GM11168 (cell line): ENCODE results near the gene RDH11.
"Not testable (repeated sequence)": the region's sequence is repeated elsewhere in the genome, so short reads cannot be mapped to it uniquely, and the experiment has no call there.

ENCODE experiments used
- in situ Hi-C: fragments of 300-500 bp; cut with MboI; formaldehyde crosslinking; loops from one replicate; pipeline ENCODE4 v1.12.0; 2022; ENCODE audit warnings: low sequenced_read_pairs; ENCODE audit not compliant: unreplicated experiment

Gene RDH11

DNA sequence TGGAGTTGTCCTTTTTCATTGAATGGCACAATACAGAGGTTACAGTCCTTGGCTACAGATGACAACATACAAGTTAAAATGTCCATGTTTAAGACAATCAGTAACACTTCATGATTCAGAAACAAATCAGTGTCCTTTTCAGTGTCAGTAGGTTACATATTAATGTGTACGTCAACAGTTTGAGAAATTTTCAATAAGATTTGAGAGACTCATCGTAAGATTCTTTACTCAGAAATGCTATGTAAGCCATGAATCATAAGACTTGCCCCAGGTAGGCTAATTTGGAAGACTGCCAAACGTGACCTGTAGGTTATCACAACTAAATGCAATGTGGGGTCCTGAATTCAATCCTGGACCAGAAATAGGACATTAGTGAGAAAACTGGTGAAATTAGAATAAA lies 9.6 kb upstream of the RDH11 start:
- in situ Hi-C loops: no loop called here

DNA sequence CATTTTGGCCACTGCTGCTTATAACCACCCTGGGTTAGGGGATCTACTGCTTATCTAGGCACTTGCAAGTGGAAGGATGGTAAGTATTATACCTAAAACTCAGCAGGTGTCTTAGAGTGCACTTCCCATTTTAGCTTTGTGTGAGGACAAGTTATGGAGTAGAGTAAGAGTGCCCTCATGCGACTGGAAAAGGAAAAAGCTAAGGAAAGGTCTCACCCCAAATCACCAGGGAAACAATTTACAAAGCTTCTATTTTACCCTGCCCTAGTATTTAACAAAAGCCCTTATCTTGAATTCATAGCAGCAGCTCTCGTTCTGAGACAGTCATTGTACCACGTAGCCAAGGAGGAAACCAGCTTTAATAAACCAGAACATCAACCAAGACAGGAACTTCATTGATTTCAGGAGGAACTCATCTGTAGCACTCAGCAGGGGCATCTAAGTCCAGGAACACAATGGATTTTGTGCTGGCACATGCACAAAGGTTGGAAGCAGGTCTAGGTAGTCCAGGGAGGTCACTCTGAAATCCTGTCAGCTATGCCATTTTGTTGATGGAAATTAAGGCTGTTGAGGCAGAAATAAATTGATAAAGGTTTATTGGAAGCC lies 9.0 kb upstream of the RDH11 start:
- in situ Hi-C loops: no loop called here

GRCh38 chr14:67703997-67704396 lies 8.4 kb upstream of the RDH11 start:
- in situ Hi-C loops: no loop called here

DNA sequence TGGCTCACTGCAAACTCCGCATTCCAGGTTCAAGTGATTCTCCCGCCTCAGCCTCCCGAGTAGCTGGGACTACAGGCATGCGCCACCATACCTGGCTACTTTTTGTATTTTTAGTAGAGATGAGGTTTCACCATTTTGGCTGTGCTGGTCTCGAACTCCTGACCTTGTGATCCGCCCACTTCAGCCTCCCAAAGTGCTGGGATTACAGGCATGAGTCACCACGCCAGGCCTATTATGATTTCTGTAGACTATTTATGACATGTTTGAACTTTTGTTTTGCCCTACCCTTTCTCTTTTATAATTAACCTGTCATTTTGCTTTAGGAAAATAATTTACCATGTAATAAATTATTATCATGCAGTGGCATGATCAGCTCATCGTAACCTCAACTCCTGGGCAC lies 5.9 kb upstream of the RDH11 start, which contains the start of gene RDH12:
Gene RDH12, plus strand, starts transcription at position 395 of the 400 bp plus-strand sequence. CDS start 20,757 bp downstream, outside the sequence.
- in situ Hi-C loops: not testable (repeated sequence)

GRCh38 chr14:67698179-67698578 lies 2.6 kb upstream of the RDH11 start:
- in situ Hi-C loops: no loop called here

DNA sequence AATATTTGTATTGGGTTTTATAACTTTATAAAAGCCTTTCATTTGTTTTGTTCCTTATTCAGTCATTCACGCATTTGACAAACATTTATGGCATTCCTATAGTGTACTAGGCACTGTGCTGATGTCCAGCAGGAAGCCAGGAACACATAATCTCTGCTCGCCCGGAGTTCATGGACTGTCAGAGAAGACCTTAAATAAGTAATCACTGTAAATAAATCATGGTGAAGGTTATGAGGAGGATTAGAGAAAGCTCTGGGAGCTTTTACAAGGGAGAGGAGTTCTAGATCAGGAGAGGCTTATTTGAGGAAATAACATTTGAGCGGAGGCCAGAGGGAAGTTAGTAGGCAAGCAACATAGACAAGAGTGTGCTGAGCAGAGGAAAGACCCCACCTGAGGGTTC lies 1.4 kb upstream of the RDH11 start:
- in situ Hi-C loops: no loop called here

- in situ Hi-C loops: no loop called here
Observed at GRCh38 chr14:67694791-67695393, 672 bp downstream of the RDH11 start.

GRCh38 chr14:67690011-67690410 lies 5.6 kb downstream of the RDH11 start:
- in situ Hi-C loops: no loop called here

GRCh38 chr14:67683842-67684241 lies 11.7 kb downstream of the RDH11 start:
- in situ Hi-C loops: no loop called here

- in situ Hi-C loops: no loop called here
Observed at GRCh38 chr14:67680941-67681340, 14.6 kb downstream of the RDH11 start.

GRCh38 chr14:67680121-67680602 lies 15.4 kb downstream of the RDH11 start:
- in situ Hi-C loops: no loop called here

GRCh38 chr14:67679006-67679405 lies 16.6 kb downstream of the RDH11 start:
- in situ Hi-C loops: no loop called here

- in situ Hi-C loops: no loop called here
Observed at GRCh38 chr14:67675219-67675582, 20.4 kb downstream of the RDH11 start.

DNA sequence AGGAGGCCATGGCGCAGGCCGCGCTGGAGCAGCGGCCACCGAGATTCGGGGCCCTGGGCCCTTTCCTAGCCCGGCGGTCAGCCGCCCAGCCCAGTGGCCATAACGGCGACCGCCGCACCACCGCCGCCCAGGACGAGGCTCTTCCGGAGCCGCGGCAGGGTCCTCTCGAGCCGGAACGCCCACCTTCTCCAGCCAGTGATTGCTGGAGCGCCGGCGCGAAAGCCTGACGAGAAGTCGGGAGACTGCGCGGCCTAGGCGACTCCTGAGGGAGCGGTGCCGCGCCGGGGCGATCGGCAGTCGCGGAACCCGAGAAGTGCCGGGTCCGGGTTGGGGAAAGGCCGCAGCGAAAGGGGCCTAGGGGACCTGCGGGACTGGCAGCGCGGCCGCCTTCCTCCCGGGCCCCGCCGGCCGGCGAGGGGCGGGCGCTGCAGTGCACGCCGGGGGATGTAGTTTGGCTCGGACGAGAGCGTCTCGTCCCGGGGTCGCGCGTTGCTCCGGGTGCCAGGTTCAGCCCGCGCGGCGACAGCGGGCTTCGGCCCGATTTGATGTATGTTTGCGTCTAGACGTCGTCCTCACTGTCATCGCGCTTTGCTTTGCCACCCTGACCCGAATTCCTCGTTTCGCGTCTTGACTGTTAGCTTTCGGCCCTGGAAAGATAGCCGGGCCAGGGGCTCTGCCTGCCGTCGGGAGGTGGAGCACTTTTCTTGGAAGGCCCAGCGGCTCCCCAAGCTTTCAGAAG lies 20.9 kb downstream of the RDH11 start, which contains the start of gene VTI1B:
Gene VTI1B, minus strand, starts transcription at position 153 of the 739 bp plus-strand sequence. Its CDS starts 143 bp downstream, at position 10.
- in situ Hi-C loops: no loop called here

DNA sequence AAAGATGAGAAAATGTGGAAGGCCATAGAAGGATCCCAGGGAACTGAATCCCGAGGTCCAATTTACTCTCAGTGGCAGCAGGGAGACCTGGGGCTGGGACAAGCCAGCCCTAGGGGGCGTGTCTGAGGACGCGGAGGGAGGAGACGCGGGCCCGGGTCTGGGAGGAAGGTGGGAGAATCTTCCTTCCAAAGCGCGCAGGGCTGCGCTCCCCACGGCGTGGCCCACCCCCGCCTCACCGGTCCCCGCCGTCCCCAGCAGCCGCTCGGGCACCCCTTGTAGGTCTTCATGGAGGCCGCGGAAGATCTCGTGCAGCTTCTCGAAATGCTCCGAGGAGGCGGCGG lies 21.5 kb downstream of the RDH11 start:
- in situ Hi-C loops: no loop called here

GRCh38 chr14:67673451-67673850 lies 22.1 kb downstream of the RDH11 start:
- in situ Hi-C loops: no loop called here

GRCh38 chr14:67668559-67668958 lies 27.0 kb downstream of the RDH11 start:
- in situ Hi-C loops: no loop called here

DNA sequence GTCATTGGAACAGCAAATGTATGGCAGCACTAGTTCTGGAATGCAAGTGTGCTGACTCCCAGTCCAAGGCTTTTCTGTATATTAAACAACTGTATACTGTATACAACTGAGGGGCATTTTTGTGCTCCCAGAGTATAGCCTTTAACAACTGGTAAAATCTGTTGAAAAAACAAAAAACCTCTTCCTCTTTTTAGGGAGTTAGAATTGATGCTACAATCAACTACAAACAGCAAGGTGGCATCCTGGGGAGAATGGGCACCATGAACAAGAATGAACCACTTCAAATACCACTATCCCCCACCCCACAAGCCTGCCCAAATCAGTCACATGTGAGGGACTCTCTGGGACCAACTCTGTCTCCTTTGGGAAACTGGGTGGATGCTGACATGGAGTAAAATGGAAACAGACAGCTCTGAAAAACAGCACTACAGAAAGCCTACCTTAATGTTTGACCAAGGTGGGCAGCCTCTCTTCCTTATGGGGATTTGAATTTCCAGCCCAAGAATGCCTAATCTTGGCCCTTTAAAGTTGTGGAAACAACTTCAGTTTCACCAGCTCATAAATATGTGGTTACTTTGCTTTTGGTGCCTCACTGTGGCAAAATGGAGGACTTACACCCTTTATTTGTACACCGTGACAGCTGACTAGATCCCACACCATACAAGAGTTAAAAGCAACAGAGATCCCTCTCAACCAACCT lies 28.7 kb downstream of the RDH11 start:
- in situ Hi-C loops: no loop called here

GRCh38 chr14:67665868-67666267 lies 29.7 kb downstream of the RDH11 start:
- in situ Hi-C loops: no loop called here

- in situ Hi-C loops: no loop called here
Observed at GRCh38 chr14:67663633-67664032, 31.9 kb downstream of the RDH11 start.
